Fibroblast of lung (primary cell): Measurements from ENCODE around the gene POU2AF2.
"Not testable (repeated sequence)": the region's sequence is repeated elsewhere in the genome, so short reads cannot be mapped to it uniquely, and the experiment has no call there.

Experiments used
- CTCF ChIP-seq, 2 donors: IDR thresholded peaks in 1 of 2; conservative IDR thresholded peaks in 1 of 2; 1 replicate in 1 of 2; 2 replicates in 1 of 2; pipeline ENCODE4 v1.5.1; 2011 to 2012; ENCODE audit warnings: low read length in 2 of 2, control low read depth in 1 of 2, inconsistent platforms in 1 of 2, low read depth in 1 of 2, mild to moderate bottlenecking in 1 of 2
- EZH2 ChIP-seq: IDR thresholded peaks from 2 replicates; pipeline ENCODE4 v1.5.1; 2012; ENCODE audit warnings: low read length, control low read depth, mild to moderate bottlenecking; ENCODE audit errors: missing control alignments

GRCh38 chr11:111292408-111292807 lies 46.9 kb downstream of the POU2AF2 start:
- not testable (repeated sequence) for TF ChIP-seq CTCF (conservative IDR thresholded peaks at IDR 0.05 in 1 of 2, IDR thresholded peaks at IDR 0.05 in 1 of 2; ENCODE audit: low read depth in 1 of 2, low read length in 2 of 2); EZH2
